ENCODE results near the gene TNIP2. TPM values are rescaled to one million over a fixed set of nuclear protein-coding genes. Genes with fewer than 3 reads are reported as not detected.

Gene TNIP2
- total and polyA plus RNA-seq, 10 donors = 32.7 to 53.5 (median 47.9) TPM

DNA sequence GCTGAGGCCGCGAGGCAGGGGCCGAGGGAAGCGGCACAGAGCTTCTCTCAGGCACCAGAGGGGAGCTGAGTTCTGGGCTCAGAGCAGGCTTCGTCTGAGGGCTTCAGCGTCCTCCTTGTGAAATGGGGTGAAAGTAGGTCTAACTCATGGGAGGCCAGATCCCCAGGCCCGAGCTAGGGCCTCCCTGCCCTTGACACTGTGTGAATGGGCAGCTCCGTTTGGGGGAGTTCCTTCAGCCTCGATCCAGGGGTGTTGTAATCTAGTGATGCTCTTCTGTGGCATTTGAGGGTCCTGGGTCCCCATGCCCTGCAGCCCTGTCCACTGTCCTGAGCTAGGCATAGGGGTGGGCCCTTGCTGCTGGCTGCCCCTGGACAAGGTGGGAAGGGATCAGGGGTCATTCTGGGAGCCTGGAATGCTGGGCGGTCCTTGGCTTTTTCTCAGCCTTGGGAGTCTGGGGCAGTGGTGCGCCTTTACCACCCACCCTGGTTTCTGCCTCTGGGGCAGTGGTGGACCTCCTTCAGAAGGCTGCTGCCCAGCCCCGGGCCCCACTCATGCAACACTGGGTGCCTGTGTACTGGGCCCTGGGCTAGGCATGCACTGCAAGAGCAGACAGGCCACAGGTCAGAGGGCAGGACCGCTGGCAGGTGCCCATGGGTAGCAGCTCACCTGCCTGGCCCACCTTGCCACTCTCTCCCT, 40.9 kb upstream of the TNIP2 start:
- peak overlapping the region in 3 of 8 donors; percentile 49 to 67 (median 50) for H3K4me3 ChIP-seq
- WGBS, 5 donors = 75 to 89% (median 81%) methylated on average over 8 to 13 of the region's 13 CpGs
- peak; percentile 76 for DNase-seq
- no peak for TF ChIP-seq CTCF (IDR thresholded peaks at IDR 0.05 in 8 of 11, conservative IDR thresholded peaks at IDR 0.05 in 3 of 11)
- TF ChIP-seq POLR2AphosphoS5 (IDR thresholded peaks at IDR 0.05) = no peak
- TF ChIP-seq POLR2A (IDR thresholded peaks at IDR 0.05) = no peak
- no peaks in the 10 kb centered on the region for H3K9me3 ChIP-seq
- peak overlapping the region; percentile 79 to 98 (median 88) for H3K27ac ChIP-seq
- intact Hi-C loops (cut with DNase I; ENCODE audit: low total_unique reads) = no loop called here
- peaks cover 82 to 97% (median 94%) of the 10 kb centered on the region in 6 donors for H3K4me1 ChIP-seq
- no peaks in the 10 kb centered on the region for H3K27me3 ChIP-seq (replicated peaks in 1 of 7)
- peaks cover 0 to 26% (median 0%) of the 10 kb centered on the region in 6 donors for H3K36me3 ChIP-seq

DNA sequence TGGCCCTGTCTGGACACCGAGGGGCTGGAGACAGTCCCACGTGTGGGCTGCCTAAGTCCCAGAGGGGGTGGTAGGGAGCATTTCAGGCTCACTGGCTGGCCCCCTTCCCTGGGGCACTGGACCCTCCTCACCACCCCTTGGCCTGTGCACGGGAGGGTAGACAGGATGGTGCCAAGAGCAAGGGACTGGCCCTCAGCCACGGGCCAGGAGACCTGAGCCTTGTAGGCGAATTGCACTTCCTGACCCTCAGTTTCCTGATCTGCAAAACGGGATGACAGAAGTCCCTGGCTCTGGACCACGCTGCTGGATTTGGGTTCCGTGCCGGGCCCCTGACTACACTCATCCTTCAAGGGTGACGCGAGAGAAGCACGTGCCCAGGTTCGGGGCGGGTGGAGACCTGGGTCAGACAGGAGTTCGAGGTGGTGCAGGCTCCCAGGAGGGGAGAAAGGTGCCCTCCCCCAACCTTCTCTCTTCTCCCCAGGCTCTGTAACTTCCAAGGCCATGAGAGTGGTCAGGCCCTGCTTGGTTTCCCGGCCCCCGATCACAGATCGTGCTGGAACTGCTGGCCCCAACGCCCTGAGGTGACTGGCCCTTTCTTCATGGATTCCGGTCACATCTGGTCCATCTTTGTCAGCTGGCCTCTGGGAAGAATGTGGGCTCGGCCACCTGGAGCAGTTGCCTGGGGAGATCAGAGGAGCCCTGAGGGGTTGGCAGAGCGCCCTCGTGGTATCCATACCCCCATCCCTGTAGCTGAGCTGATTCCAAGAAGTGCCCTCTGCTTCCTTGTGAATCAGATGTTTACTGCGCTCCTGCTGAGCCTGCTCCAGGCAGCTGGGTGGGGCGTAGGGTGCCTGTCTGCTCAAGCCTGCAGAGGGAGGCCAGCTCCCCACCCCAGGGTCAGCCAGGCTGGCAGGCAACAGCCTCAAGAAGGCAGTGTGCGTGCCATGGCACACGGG, 40.0 kb upstream of the TNIP2 start:
- H3K27ac ChIP-seq = peak overlapping the region; percentile 77 to 98 (median 88)
- peaks cover 0 to 26% (median 0%) of the 10 kb centered on the region in 6 donors for H3K36me3 ChIP-seq
- peak; percentile 83 for DNase-seq
- H3K27me3 ChIP-seq (replicated peaks in 1 of 7) = no peaks in the 10 kb centered on the region
- 62 to 82% (median 65%) methylated on average over 11 to 27 of the region's 27 CpGs for WGBS, 5 donors
- no peaks in the 10 kb centered on the region for H3K9me3 ChIP-seq
- TF ChIP-seq POLR2A (IDR thresholded peaks at IDR 0.05) = no peak
- no peak for TF ChIP-seq CTCF (IDR thresholded peaks at IDR 0.05 in 8 of 11, conservative IDR thresholded peaks at IDR 0.05 in 3 of 11)
- peak in 2 of 3 donors; percentile 36 to 66 for TF ChIP-seq POLR2AphosphoS5 (IDR thresholded peaks at IDR 0.05)
- H3K4me3 ChIP-seq = peak overlapping the region in 1 of 8 donors; percentile 74
- H3K4me1 ChIP-seq = peaks cover 77 to 97% (median 94%) of the 10 kb centered on the region in 6 donors
- intact Hi-C loops (cut with DNase I; ENCODE audit: low total_unique reads) = no loop called here

DNA sequence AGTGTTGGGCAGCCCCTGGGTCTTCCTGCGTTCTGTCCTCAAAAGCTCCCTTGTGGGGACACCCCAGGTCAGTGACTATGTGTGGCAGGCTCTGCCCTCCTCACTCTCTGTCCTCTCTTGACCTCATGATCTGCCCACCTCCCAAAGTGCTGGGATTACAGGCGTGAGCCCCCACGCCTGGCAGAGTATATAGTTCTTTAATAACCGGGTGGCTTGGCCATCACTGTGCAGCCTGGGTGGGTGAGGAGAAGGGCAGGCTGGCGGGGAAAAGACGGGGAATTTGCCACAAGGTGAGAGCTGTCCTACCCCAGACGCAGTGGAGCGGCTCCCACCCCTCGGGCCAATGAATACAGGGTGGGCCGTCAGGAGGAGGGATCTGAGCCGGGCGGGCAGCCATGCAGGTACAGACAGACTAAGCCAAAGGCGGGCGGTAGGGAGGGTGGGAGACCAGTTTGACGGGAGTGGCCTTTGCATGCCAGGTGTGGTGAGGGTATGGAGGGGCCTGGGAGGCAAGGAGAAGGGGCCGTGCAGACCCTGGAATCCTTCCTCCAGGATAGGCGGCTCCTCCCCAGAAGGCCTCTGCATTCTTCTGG, 39.3 kb upstream of the TNIP2 start:
- H3K4me1 ChIP-seq = peaks cover 70 to 97% (median 91%) of the 10 kb centered on the region in 6 donors
- 76 to 88% (median 81%) methylated on average over 17 of the region's 17 CpGs for WGBS, 5 donors
- no peak for TF ChIP-seq POLR2A (IDR thresholded peaks at IDR 0.05)
- TF ChIP-seq POLR2AphosphoS5 (IDR thresholded peaks at IDR 0.05) = no peak
- no peak for TF ChIP-seq CTCF (IDR thresholded peaks at IDR 0.05 in 8 of 11, conservative IDR thresholded peaks at IDR 0.05 in 3 of 11)
- intact Hi-C loops (cut with DNase I; ENCODE audit: low total_unique reads) = no loop called here
- H3K9me3 ChIP-seq = no peaks in the 10 kb centered on the region
- DNase-seq = peak; percentile 81
- H3K27me3 ChIP-seq (replicated peaks in 1 of 7) = no peaks in the 10 kb centered on the region
- H3K27ac ChIP-seq = peak overlapping the region; percentile 77 to 98 (median 88)
- peaks cover 0 to 26% (median 0%) of the 10 kb centered on the region in 6 donors for H3K36me3 ChIP-seq
- peak overlapping the region in 5 of 8 donors; percentile 69 to 78 (median 71) for H3K4me3 ChIP-seq

All from spleen (tissue), 11 donors.